Activated effector memory CD4-positive, alpha-beta T cell treated with anti-CD3 and anti-CD28 coated beads, Interleukin-2, amount 50 U/mL, for 16 hours (primary cell): ENCODE results near the gene VIPR2.
"Not testable (repeated sequence)": the region's sequence is repeated elsewhere in the genome, so short reads cannot be mapped to it uniquely, and the experiment has no call there.

Source experiments
- DNase-seq: peaks from one replicate; pipeline ENCODE4 v3.0.0-alpha.2; 2020

VIPR2 gene, protein sequence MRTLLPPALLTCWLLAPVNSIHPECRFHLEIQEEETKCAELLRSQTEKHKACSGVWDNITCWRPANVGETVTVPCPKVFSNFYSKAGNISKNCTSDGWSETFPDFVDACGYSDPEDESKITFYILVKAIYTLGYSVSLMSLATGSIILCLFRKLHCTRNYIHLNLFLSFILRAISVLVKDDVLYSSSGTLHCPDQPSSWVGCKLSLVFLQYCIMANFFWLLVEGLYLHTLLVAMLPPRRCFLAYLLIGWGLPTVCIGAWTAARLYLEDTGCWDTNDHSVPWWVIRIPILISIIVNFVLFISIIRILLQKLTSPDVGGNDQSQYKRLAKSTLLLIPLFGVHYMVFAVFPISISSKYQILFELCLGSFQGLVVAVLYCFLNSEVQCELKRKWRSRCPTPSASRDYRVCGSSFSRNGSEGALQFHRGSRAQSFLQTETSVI

DNA sequence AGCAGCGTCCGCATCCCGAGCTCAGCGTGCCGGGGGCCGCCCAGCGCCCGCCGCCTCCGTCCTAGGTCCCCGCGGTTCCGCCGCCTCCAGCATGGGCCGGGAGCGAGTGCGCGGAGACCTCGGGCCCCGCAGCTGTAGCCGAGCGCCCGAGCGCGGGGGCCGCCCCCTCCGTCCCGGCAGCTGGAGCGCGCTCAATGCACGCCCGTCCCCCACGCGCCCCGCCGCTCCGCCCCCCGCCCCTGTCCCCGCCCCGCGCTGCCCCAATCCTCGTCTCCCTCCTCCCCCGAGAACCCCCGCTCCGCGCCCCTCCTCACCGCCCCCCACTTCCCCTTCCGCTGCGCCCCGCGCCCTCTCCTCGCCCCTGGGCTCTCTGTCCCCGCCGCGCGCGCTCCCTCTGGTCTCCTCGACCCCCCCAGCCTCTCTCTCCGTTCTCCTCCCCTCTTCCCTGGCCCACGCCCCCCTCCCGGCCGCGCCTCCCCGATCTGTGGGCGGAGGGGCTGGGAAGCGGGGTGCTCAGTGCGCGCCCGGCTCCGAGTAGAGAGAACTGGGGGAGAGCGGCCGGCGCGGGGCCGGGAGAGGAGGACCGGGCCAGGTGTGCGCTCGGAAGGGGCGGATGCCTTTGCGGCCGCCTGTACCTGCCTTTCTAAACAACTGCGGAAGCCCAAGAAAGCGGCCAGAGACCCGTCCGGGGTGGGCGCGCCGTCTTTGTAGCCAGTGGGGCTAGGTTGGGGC lies at the start of gene VIPR2:
TSS of gene VIPR2 (minus strand) at position 110 of the 732 bp plus-strand sequence. CDS start at position 14, 96 bp downstream.
- DNase-seq = no peak

- no peak for DNase-seq
Measured at GRCh38 chr7:159193543-159194090, 49.0 kb upstream of the VIPR2 start.

DNA sequence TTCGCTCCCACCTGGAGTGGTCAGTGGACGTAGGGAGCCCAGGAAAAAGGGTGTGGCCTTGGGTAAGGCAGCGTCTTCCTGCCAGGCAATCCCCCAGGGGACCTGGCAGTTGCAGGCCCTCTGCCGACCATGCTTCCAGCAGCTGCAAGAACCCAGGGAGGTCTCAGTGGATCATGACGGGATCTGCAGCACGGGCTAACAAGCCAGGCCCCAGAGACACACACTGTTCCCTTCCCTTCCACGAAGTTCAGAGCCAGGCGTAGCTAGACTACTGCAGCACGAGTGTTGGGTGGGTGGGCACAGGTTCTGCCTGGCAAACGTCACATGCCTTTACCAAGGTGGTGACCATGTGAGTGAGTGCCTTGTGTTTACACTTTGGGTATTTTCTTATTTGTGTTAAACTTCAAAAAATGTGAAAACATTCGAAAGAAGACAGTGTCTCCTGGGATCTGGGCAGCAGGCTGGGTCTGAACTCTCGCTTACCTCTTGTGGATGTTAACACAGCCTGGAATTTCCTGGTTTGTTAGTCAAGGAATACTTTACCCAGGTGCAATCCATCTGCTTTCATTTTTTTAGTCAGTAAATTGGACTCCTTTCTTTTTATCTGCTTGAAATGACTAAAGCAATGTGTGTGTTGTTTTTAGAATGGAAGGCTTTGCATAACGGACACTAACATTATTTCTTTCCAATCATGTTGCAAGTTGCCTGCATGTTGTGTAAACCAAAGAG lies 48.2 kb upstream of the VIPR2 start:
- DNase-seq = no peak

DNA sequence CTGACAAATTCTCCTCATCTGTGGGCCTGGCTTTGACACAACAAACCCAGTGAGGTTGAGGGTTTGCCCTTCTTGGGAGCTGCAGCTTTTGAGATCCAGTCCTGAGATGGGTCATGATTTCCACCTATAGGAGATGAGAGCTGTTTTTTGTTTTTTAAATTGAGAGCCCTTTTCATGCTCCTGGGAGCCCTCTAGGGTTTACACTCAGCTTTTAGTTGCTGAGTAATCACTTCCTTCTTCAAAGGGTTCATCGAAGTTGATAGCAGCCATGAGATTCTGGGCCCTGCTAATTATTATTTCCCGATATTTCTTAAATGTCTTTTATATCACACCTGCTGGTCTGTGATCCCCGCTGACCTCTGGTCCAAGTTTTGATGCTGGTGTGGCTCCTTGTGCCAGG lies 47.3 kb upstream of the VIPR2 start:
- no peak for DNase-seq

DNA sequence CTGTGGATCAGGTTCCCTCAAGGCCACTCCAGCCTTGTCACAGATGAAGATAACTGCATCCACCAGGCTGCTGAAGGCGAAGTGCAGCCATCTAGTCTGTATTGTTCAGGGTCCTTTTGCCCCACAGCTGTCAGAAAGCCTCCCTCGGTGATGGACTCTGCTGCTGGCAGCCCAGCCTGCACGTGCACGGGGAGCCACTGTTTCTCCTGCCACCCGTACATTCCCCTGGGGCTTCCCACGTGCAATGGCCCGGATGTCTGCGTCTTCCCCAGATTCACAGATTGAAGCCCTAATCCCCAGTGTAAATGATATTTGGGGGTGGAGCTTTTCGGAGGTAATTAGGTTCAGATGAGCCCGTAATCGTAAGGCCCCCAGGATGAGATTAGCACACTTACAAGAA lies 46.6 kb upstream of the VIPR2 start:
- DNase-seq = no peak

DNA sequence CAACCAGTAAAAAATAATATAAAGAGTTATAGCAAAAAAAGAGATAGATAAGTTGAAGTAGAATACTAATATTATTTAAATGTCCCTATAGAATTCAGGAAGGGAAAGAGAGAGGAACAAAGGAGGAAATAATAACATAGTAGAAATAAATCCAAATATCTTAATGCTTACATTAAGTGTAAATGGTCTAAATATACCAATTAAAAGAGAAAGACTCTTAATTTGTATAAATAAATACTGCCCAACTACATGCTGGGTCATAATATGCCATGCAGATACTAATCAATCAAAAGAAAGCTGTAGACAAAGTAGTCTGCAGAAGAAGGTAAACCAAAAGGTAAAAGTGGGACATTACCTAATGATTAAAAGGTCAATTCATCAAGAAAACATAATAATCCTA lies 43.3 kb upstream of the VIPR2 start:
- DNase-seq = no peak

DNA sequence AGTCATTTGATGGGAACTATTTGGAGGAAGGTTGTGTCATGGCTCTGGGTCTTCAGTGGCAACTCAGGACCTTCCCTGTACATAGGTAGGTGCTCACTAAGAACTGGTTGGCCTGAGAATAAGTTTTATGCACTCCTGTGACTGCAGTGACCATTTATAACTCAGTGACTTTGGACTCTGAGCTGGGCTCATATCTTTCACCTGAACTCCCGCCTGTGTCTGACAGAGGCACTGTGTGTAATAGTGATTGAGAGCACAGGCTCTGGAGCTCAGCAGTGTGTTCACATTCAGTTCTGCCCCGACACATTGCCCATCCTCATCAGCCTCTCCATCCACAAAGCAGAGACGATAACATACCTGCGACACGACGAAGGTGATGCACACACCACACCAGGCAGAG lies 34.6 kb upstream of the VIPR2 start:
- DNase-seq = no peak

- no peak for DNase-seq
Measured at GRCh38 chr7:159177284-159177953, 32.8 kb upstream of the VIPR2 start.

DNA sequence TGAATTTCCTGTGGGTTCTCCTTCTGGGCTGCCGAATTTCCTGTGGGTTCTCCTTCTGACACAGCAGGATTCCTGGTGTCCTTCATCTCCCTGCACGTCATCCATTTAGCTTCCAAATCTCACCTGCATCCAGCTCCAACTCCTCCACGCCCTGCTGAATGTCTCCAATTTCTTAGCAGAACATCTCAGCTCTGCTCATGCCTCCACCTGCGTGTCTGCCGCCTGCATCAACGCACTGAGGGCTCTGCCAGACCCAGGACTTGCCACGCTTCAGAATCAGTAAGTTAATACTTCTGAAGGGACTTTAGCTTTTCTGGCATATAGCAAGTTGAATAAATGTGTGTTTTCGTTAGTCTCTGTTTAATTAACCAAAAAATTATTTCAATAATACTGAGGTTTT lies 31.1 kb upstream of the VIPR2 start:
- no peak for DNase-seq

- DNase-seq = peak; percentile 68
Measured at GRCh38 chr7:159175100-159175499, 30.4 kb upstream of the VIPR2 start.

DNA sequence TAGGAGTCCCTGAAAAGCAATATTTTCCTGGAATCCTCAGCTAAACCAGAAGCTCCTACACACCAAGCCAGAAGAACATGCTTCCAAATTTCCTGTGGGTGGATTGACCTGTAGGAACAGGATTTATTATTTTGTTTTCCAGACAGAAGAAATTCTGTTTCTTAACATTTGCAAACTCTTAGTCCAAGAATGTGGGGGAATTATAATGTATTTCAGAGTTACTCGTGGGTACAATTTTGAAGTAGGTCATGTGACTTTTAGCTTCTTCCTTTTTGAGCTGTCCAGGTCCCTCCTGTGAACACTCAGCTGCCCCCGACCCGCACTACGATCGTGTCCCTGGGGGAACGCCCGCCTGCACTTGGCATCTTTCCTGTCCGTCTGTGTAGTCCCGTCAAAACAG lies 27.7 kb upstream of the VIPR2 start:
- DNase-seq = no peak

- no peak for DNase-seq
Measured at GRCh38 chr7:159169391-159169790, 24.7 kb upstream of the VIPR2 start.

DNA sequence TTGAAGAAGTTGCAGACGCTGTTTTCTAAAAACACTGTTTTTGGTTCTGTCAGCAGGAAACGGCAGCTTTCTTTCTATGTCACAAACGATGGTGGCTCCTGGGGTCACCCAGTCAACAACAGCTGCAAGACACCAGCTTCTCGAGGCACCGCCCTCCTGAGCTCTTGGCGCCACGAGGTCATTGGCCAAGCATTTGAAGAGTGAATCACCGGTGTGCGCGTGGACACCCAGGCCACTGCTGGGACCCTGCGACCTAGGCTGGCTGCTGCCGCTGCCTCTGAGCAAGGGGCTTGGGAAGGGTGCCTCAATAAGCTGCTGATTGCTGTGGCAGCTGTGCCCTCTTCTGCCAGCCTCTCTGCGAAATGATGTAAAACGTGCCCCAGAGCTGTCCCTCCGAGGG lies 22.5 kb upstream of the VIPR2 start:
- DNase-seq = no peak

DNA sequence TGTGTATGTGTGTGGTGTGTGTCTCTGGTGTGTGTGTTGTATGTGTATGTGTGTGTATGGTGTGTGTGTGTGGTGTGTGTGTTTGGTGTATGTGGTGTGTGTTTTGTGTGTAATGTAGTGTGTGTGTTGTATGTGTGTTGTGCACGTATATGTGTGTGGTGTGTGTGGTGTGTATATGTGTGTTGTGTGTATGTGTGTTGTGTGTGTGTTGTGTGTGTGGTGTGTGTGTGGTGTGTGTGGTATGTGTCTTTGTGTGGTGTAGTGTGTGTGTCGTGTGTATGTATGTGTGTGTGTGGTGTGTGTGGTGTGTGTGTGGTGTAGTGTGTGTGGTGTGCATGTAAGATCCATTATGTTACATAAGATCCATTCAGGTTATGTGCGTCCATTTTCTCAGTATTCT lies 21.9 kb upstream of the VIPR2 start:
- no peak for DNase-seq

- no peak for DNase-seq
Measured at GRCh38 chr7:159165352-159165751, 20.7 kb upstream of the VIPR2 start.

DNA sequence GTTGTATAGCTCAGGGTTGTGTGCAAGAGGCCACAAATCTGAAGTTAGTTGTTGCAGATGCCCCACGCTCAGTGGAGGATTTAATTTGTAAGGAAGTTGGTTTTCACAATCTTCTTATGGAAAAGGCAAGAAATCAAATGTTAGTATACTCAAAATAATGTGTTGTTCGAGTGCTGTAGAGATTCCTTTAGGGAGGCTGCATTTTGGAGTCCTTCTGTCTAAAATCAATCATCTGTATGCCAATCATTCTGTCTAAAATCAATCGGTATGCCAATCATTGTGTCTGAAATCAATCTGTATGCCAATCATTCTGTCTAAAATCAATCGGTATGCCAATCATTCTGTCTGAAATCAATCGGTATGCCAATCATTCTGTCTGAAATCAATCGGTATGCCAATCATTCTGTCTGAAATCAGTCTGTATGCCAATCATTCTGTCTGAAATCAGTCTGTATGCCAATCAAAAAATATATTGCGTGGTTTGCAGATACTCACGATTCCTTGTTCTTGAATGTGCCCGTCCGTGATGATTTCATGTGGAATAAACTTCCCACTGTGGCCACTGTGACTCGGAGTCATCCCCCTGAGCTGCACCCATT lies 19.1 kb upstream of the VIPR2 start:
- DNase-seq = not testable (repeated sequence)

DNA sequence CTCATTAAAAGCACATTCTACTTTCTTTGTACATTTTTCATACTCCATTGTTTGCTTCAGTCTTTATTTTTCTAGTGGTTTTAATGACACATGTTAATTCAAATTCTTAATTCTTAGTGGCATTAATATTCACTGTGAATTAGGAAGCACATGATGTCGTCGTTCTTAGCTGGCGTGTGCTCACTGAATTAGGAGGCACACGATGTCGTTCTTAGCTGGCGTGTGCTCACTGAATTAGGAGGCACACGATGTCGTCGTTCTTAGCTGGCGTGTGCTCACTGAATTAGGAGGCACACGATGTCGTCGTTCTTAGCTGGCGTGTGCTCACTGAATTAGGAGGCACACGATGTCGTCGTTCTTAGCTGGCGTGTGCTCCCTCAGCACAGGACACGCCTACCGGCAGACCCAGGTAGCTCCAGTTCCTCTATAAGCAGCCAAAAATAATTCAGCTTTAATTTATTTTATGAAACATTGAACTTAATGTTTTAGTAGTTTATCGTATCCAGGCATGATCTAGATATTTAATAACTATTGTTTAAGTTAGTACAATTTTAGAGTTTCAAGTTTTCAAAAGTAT lies 17.5 kb upstream of the VIPR2 start:
- not testable (repeated sequence) for DNase-seq

DNA sequence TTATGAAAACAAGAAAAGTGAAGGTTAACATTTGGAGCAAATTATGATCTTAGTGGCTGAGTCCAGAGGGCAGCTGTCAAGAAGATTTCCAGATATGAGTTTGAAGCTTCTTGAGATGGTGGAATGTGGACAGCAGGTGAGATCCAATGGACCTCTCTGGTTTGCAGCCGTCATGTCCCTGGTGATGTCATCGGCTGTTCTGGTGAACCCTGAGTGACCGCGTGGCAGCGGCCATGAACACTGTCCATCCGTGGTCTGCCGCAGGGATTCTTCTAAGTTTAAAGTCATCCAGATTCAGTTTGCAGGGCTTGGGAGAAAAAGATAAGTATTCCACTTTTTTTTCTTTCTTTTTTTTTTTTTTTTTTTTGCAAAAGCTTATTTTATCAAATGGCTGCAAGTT lies 15.8 kb upstream of the VIPR2 start:
- no peak for DNase-seq

DNA sequence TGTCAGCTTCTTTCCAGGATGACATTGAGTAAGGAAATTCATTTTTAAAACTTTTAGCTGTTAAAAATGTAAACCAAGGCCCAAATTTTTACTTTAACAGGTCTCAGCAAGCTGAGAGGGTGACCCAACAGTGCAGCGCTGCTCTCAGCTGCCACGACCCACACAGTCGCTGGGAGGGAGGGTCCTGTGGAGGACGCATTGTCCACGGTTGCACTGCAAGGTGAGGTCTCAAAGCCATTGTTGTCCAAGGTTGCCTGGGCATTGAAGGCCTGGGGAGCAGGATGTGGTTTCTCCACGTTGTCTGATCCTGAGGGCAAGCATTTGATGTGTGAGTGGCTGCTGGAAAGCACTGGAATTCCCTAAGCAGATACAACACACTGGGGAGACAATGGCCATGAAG lies 15.1 kb upstream of the VIPR2 start:
- no peak for DNase-seq

DNA sequence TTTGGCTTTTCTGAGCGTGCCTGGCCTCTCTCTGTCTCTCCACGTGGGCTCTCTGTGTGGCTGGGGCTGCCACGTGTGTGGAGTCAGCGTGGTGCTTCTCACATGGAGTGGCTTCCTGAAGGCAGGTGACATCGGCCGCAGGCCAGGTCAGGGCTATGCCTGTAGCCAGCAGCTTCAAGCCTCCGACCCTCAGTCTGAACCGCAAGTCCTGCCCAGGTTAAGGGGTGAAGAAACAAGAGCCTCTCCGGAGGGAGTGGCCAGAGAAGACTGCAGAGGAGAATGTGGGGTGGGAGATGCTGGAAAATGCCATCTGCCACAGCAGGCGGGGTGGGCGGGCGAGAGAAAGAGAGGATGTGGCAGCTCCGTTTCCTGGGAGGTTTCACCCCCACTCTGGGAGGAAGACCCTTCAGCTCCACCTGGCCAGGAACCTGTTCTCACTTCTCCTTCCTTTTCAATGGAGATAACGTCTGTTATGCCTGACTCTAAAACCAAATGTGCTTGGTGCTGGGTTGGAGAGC lies 14.3 kb upstream of the VIPR2 start:
- DNase-seq = no peak

DNA sequence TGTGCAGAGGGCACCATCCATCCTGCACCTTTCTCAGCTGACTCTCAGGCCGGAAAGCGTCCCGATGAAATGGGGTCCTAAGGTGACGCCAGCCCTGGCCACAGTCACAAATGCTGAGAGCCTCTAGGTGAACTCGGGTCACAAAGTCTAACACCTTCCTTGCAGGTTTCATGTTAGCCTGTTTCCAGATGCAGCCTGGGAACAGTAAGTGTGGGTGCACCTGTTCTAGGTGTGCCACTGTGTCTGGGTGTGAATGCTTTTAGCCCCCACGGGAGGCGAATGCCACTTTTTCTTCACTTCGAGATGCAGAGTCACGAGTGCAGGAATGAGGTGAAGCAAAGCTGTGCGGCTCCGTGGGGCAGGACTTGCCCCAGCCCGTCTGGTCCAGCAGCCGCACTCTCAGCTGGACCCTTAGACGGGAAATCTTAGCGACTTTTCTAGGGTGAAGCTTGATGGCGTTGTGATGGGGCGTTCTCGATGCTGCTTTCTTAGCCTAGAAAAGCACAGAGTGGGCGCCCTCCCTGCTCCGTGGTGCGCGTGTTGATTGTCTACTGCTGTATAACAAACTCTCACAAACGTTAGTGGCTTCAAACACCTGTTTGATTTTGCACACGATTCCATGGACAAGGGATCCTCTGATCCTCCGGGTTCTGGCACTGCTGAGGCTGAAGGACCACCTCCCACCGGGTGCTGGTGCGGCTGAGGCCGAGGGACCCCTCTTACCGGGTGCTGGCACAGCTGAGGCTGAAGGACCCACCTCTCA lies 13.6 kb upstream of the VIPR2 start:
- DNase-seq = no peak
